Uterus (tissue), 4 donors: ENCODE results near the gene HOXB2. TPM values are rescaled to one million over a fixed set of nuclear protein-coding genes. Genes with fewer than 3 reads are reported as not detected.

ENCODE experiments used
- DNase-seq, 2 donors: peaks; one replicate each; pipeline ENCODE4 v3.0.0-alpha.2; 2019 to 2020
- H3K27ac ChIP-seq, 2 donors: fragments of 200-600 bp; sonication (generic); 1 replicate in 1 of 2; 2 replicates in 1 of 2; pipeline ENCODE4 v1.5.1; 2016 to 2018
- H3K27me3 ChIP-seq, 2 donors: fragments of 200-600 bp; sonication (generic); one replicate each; pipeline ENCODE4 v1.5.1; 2018 to 2019; ENCODE audit warnings: control low read depth in 1 of 2
- H3K36me3 ChIP-seq, 2 donors: fragments of 200-600 bp; sonication (generic); one replicate each; pipeline ENCODE4 v1.5.1; 2019; ENCODE audit warnings: control low read depth in 1 of 2
- H3K4me1 ChIP-seq, 2 donors: fragments of 200-600 bp; sonication (generic); one replicate each; pipeline ENCODE4 v1.5.1; 2018 to 2019; ENCODE audit warnings: control low read depth in 1 of 2
- H3K4me3 ChIP-seq, 2 donors: fragments of 200-600 bp; sonication (generic); 1 replicate in 1 of 2; 2 replicates in 1 of 2; pipeline ENCODE4 v1.5.1; 2018 to 2019; ENCODE audit warnings: mild to moderate bottlenecking in 1 of 2
- H3K9me3 ChIP-seq, 2 donors: fragments of 200-600 bp; sonication (generic); one replicate each; pipeline ENCODE4 v1.5.1; 2019; ENCODE audit warnings: control low read depth in 1 of 2
- CTCF ChIP-seq, 4 experiments: fragments of 200-600 bp in 2 of 4; fragments of 450-650 bp in 2 of 4; sonication (generic) in 2 of 4; IDR thresholded peaks; one replicate each; pipeline ENCODE4 v1.5.1; 2016 to 2019; ENCODE audit warnings: antibody characterized with exemption in 4 of 4, mild to moderate bottlenecking in 2 of 4, moderate library complexity in 1 of 4
- POLR2A ChIP-seq, 2 donors: fragments of 450-650 bp; IDR thresholded peaks; one replicate each; pipeline ENCODE4 v1.6.1; 2016; ENCODE audit warnings: antibody characterized with exemption in 2 of 2, mild to moderate bottlenecking in 1 of 2, moderate library complexity in 1 of 2
- intact Hi-C: fragments of 100-400 bp; cut with DNase I; formaldehyde crosslinking; loops from one replicate; pipeline ENCODE4 v1.15.1; 2023; ENCODE audit warnings: low total_unique reads
- total RNA-seq, 4 donors: library from RNA; depleted of rRNA in 3 of 4; stranded (reverse); fragments of >200 nt in 3 of 4; gene quantifications; one replicate each; pipeline versions ENCODE4 v1.1.0 to v1.2.4, GENCODE V29; 2014 to 2023
- donor health status: DM: yes; HTN: yes; CAD: no.

The HOXB2 gene
- total RNA-seq, 4 donors from 2014 or later, result 4.6 to 24.4 (median 17.4) TPM

- no peaks in the 10 kb centered on the region for H3K4me1 ChIP-seq
- intact Hi-C loops, result no loop called here
- H3K36me3 ChIP-seq, result no peaks in the 10 kb centered on the region
- H3K27ac ChIP-seq, result no peak overlapping the region
- H3K4me3 ChIP-seq, result no peak overlapping the region
- TF ChIP-seq POLR2A (IDR thresholded peaks at IDR 0.05) (no peak), CTCF (IDR thresholded peaks at IDR 0.05) (no peak)
- H3K27me3 ChIP-seq, result no peaks in the 10 kb centered on the region
- DNase-seq, result no peak
- no peaks in the 10 kb centered on the region for H3K9me3 ChIP-seq
Measured at GRCh38 chr17:48529683-48530009, 15.3 kb downstream of the HOXB2 start.

- no peak overlapping the region for H3K4me3 ChIP-seq
- TF ChIP-seq CTCF (IDR thresholded peaks at IDR 0.05) (no peak), POLR2A (IDR thresholded peaks at IDR 0.05) (no peak)
- DNase-seq, result no peak
- H3K27ac ChIP-seq, result no peak overlapping the region
- H3K36me3 ChIP-seq, result no peaks in the 10 kb centered on the region
- H3K9me3 ChIP-seq, result no peaks in the 10 kb centered on the region
- intact Hi-C loops, result no loop called here
- no peaks in the 10 kb centered on the region for H3K4me1 ChIP-seq
- no peaks in the 10 kb centered on the region for H3K27me3 ChIP-seq
Measured at GRCh38 chr17:48528936-48529682, 15.8 kb downstream of the HOXB2 start.

GRCh38 chr17:48528153-48528935, 16.6 kb downstream of the HOXB2 start:
- Histone ChIP-seq H3K9me3 (no peaks in the 10 kb centered on the region), H3K27ac (no peak overlapping the region), H3K4me1 (no peaks in the 10 kb centered on the region), H3K36me3 (no peaks in the 10 kb centered on the region), H3K27me3 (no peaks in the 10 kb centered on the region), H3K4me3 (no peak overlapping the region)
- no peak for DNase-seq
- TF ChIP-seq CTCF (IDR thresholded peaks at IDR 0.05) (no peak), POLR2A (IDR thresholded peaks at IDR 0.05) (no peak)
- intact Hi-C loops, result no loop called here

- intact Hi-C loops, result no loop called here
- Histone ChIP-seq H3K4me3 (no peak overlapping the region), H3K27ac (no peak overlapping the region), H3K4me1 (no peaks in the 10 kb centered on the region), H3K9me3 (no peaks in the 10 kb centered on the region), H3K27me3 (no peaks in the 10 kb centered on the region), H3K36me3 (no peaks in the 10 kb centered on the region)
- TF ChIP-seq POLR2A (IDR thresholded peaks at IDR 0.05) (no peak), CTCF (IDR thresholded peaks at IDR 0.05) (no peak)
- DNase-seq, result no peak
Measured at GRCh38 chr17:48527547-48527932, 17.4 kb downstream of the HOXB2 start.
